ENCODE measurements around the gene MYO1B. TPM values are rescaled to one million over a fixed set of nuclear protein-coding genes. Genes with fewer than 3 reads are reported as not detected.

MYO1B gene
- total RNA-seq, 1 experiment from 2014 or later, result 43.6 TPM

GRCh38 chr2:191274413-191274815 is 29.2 kb downstream of the MYO1B start (continued):
- TF ChIP-seq ARID4B (CRISPR knock-in tag; IDR thresholded peaks at IDR 0.05; ENCODE audit: borderline replicate concordance), result no peak
- no peak for TF ChIP-seq TEAD1 (CRISPR knock-in tag; IDR thresholded peaks at IDR 0.05)
- no peak for TF ChIP-seq ZSCAN18 (CRISPR knock-in tag; IDR thresholded peaks at IDR 0.05)
- no peak for TF ChIP-seq NR3C1 (CRISPR knock-in tag; conservative IDR thresholded peaks at IDR 0.05; ENCODE audit: low read depth)
- no peak for TF ChIP-seq JAZF1 (CRISPR knock-in tag; IDR thresholded peaks at IDR 0.05)
- TF ChIP-seq MLX (CRISPR knock-in tag; IDR thresholded peaks at IDR 0.05), result no peak
- no peak for TF ChIP-seq ELF4 (CRISPR knock-in tag; IDR thresholded peaks at IDR 0.05; ENCODE audit: low read depth)
- no peak for TF ChIP-seq ETV6 (CRISPR knock-in tag; IDR thresholded peaks at IDR 0.05)
- TF ChIP-seq SOX15 (CRISPR knock-in tag; IDR thresholded peaks at IDR 0.05), result no peak
- no peak for TF ChIP-seq PREB (CRISPR knock-in tag; IDR thresholded peaks at IDR 0.05; ENCODE audit: borderline replicate concordance)
- TF ChIP-seq STAT6 (CRISPR knock-in tag; conservative IDR thresholded peaks at IDR 0.05; ENCODE audit: low read depth), result no peak

- H3K4me3 Mint-ChIP-seq, result no peak overlapping the region
- POLR2A ChIA-PET, result no interaction called here
- CTCF ChIA-PET, result no interaction called here
Measured at GRCh38 chr2:191276792-191277465, 31.7 kb downstream of the MYO1B start.

More at GRCh38 chr2:191276792-191277465, 31.7 kb downstream of the MYO1B start:
- Mint-ChIP-seq H3K4me1 (peaks cover 55% of the 10 kb centered on the region), H3K36me3 (0 out of 2 replicates have a peak, but pooled peaks cover 3% of the 10 kb centered on the region), H3K9me3 (no peaks in the 10 kb centered on the region), H3K27me3 (ENCODE audit: low read depth) (no peaks in the 10 kb centered on the region), H3K27ac (no peak overlapping the region)
- ATAC-seq (no peak), DNase-seq (ENCODE audit: low spot score) (no peak)
- no peak for TF ChIP-seq MLX (CRISPR knock-in tag; IDR thresholded peaks at IDR 0.05)
- TF ChIP-seq ATF1 (CRISPR knock-in tag; IDR thresholded peaks at IDR 0.05), result no peak
